Fibroblast of the aortic adventitia (primary cell): Measurements from ENCODE around the gene KCNQ1. TPM values are rescaled to one million over a fixed set of nuclear protein-coding genes. Genes with fewer than 3 reads are reported as not detected.

Source experiments
- DNase-seq: peaks from one replicate; pipeline ENCODE4 v3.0.0-alpha.2; 2010; ENCODE audit warnings: low read depth
- H3K4me3 ChIP-seq: 2 replicates; pipeline ENCODE4 v1.5.1; 2011; ENCODE audit warnings: low read depth, mild to moderate bottlenecking, control low read depth, low read length, moderate library complexity
- total RNA-seq: library from RNA; depleted of rRNA; stranded (reverse); fragments of >200 nt; gene quantifications from 2 replicates; pipeline ENCODE4 v1.2.3, GENCODE V29; 2012; ENCODE audit warnings: low replicate concordance
- TF ChIP-seq, protein P1 (sequence below): IDR thresholded peaks from 2 replicates; pipeline ENCODE4 v1.5.1; 2011; ENCODE audit warnings: mild to moderate bottlenecking, low read length, control low read depth, inconsistent platforms; ENCODE audit not compliant: insufficient read depth

The KCNQ1 gene
- total RNA-seq, 1 donor: not detected

DNA sequence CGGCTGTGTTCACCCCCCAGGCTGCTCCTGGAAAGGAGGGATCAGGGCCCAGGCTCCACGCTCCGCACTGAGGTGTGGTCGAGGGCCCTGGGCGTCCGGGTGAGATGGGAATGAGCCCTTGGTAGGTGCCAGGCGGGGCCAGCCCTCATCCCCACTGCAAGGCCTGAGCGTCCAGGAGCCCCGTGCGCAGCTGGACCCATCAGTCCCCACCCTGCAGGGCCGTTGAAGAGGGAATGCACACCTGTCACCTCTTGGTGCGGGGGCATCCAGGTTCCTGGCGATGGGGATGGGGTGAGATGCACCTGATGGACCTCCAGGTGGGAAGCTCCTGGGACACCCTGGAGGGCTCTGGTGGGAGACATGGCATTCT lies 72.2 kb downstream of the KCNQ1 start:
- TF ChIP-seq, protein P1, sequence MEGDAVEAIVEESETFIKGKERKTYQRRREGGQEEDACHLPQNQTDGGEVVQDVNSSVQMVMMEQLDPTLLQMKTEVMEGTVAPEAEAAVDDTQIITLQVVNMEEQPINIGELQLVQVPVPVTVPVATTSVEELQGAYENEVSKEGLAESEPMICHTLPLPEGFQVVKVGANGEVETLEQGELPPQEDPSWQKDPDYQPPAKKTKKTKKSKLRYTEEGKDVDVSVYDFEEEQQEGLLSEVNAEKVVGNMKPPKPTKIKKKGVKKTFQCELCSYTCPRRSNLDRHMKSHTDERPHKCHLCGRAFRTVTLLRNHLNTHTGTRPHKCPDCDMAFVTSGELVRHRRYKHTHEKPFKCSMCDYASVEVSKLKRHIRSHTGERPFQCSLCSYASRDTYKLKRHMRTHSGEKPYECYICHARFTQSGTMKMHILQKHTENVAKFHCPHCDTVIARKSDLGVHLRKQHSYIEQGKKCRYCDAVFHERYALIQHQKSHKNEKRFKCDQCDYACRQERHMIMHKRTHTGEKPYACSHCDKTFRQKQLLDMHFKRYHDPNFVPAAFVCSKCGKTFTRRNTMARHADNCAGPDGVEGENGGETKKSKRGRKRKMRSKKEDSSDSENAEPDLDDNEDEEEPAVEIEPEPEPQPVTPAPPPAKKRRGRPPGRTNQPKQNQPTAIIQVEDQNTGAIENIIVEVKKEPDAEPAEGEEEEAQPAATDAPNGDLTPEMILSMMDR: no peak
- H3K4me3 ChIP-seq: no peak overlapping the region
- DNase-seq: no peak

DNA sequence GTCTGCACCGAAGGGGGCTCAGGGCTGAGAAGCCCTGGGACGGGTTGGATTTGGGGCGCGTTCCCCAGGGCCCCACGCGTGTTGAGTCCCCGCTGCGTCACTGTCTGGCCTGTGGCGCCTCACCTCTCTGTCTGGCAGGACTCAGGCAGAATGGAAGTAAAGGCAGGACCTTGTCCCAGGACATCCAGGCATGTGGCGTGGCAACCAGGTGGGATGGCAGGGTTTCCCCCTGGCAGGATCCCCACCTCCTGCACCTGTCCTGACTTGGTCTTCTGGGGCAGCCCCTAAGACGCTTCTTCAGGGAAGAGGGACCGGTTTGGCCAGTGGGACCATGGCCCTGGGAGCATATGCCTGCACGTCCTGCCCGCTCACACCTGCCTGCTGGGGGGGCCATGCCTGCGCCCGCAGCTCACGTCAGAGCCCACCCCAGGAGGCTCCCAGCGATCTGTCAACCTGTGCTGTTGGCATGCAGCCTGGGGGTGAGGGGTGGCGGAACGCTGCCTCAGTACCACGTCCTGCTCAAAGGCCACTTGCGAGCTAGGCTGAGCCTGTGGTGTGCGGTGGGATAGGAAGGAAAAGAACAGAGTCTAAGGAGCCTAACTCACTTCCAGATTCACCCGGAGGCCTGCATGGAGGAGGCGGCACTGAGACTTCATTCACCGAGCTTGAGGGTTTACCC lies 72.7 kb downstream of the KCNQ1 start:
- TF ChIP-seq, protein P1: no peak
- no peak overlapping the region for H3K4me3 ChIP-seq
- no peak for DNase-seq

DNA sequence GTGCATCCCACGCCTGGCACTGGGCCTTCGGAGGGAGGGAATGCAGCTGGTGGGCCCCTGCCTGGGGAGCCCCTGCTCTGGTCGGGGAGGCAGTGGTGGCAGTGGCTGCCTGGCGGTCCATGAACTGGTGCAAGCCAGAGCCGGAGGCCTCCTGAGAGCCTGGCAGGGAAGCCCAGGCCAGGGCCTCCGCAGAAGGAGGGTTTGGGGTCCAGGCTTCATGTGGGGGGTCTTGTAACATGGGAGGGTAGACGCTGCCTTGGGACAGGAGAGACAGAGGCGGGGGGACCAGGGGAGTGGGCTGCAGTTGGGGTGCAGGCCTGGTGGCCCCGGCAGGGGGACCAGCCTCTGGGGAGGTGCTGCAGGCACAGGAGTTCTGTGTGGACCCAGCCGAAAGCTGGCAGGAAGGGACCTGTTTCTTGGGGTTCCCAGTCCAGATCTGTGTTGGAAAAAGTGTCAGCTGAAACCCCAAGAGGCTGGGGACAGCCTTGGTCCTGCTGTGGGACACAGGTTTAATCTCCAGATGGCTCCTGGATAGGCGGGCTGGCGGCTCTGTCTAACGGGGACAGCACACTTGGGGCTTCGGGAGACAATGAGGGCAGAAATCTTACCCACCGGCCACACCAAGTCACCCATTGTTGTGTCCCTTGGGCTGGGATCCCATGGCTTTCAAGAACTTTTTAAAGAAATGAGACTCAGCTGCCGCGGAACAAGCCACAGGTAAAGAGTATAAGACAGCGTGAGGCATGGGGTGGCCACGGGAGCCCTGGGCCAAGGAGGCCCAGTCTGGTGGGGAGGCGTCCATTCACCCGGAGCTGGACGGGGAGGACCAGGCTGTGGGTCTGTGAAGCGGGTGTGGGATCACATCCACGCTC lies 73.5 kb downstream of the KCNQ1 start:
- DNase-seq: no peak
- no peak overlapping the region for H3K4me3 ChIP-seq
- TF ChIP-seq, protein P1: no peak

DNA sequence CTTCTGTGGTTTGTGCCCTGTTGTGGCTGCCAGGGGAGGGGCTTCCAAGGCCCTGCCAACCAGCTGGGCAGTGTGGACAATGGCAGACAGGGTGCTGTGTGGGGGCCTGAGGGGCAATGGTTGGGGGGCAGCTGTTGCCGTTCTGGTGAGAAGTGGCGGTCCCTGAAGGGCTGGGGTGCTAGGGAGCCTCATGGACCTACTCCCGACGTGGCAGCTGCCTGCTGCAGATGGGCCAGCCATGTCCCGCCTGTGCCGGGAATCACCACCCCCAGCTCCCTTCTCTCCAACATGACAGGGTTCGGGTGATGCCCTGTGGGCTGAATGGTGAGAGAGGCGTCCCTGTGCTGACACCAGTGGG lies 74.2 kb downstream of the KCNQ1 start:
- H3K4me3 ChIP-seq: no peak overlapping the region
- TF ChIP-seq, protein P1: no peak
- no peak for DNase-seq

DNA sequence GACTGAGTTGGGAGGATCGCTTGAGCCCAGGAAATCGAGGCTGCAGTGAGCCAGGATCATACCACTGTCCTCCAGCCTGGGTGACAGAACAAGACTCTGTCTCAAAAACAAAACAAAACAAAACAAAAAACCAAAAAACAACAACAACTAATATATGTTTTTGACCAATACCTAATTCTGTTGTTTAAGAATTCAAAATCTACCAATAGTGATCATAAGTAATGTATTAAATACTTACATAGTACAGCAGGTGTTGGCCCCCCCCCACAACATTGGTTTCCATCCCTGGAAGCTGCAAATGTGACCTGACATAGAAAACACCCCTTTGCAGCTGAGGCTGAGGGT lies 74.7 kb downstream of the KCNQ1 start:
- no peak overlapping the region for H3K4me3 ChIP-seq
- DNase-seq: no peak
- TF ChIP-seq, protein P1: no peak

DNA sequence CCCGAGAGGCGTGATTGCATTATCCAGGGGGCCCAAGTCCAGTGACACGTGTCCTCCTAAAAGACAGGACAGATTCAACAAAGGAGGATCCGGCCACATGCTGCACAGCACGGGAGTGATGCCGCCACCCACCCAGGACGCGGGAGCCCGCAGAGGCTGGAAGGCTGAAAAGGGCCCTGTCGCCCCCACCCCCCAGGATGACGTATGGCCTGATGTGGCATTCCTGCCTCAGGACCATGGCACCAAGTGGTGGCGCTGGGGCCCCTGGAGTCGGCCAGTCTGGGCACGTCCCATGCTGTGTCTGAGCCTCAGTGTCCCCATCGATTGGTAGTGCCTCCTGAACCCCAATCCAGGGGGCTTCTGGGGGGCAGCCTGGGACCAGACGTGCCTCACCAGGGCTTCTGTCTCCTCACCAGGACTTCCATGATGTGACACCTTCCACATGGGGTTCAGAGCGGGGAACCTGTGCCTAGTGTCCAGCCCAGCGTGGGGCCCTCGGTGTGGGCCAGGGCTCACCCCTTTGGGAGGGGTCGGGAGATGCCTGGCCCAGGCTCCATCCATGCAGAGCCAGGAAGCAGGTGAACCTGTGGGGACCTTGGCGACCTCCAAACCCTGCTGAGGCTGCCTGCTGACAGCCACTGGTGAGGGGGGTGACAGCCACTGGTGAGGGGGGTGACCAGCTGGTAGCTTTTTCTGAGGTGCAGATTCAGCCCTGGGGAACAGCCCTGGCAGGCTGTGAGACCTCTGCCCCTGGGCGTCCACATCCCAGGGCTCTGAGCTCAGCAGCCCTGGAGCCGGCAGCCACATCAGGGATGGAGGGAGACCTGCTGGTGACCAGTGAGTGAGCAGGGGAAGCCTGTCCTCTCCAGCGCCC lies 75.3 kb downstream of the KCNQ1 start:
- DNase-seq: no peak
- H3K4me3 ChIP-seq: no peak overlapping the region
- TF ChIP-seq, protein P1: no peak
